Astrocyte (in vitro differentiated cells and primary cell): ENCODE measurements around the gene OR6N1. TPM values are rescaled to one million over a fixed set of nuclear protein-coding genes. Genes with fewer than 3 reads are reported as not detected.

ENCODE experiments used
- DNase-seq: peaks from one replicate; pipeline ENCODE4 v3.0.0-alpha.2; 2010; ENCODE audit warnings: low read depth
- FAIRE-seq: peaks from 2 replicates; lab custom pipeline; 2011; peaks lifted over from hg19 to GRCh38; lab: Jason Lieb, UNC
- H2AFZ ChIP-seq: 2 replicates; pipeline ENCODE4 v1.6.0; 2012; ENCODE audit warnings: low read depth, low read length, inconsistent platforms
- H3K27ac ChIP-seq: 2 replicates; pipeline ENCODE4 v1.5.1; 2011; ENCODE audit warnings: low read depth, low read length, inconsistent platforms
- H3K27me3 ChIP-seq: 2 replicates; pipeline ENCODE4 v1.6.0; 2011; ENCODE audit warnings: low read length, inconsistent platforms; ENCODE audit not compliant: insufficient read depth
- H3K36me3 ChIP-seq: 2 replicates; pipeline ENCODE4 v1.5.1; 2011; ENCODE audit warnings: low read length, inconsistent platforms; ENCODE audit not compliant: insufficient read depth
- H3K4me1 ChIP-seq: 2 replicates; pipeline ENCODE4 v1.5.1; 2011; ENCODE audit warnings: low read length, inconsistent platforms; ENCODE audit not compliant: insufficient read depth
- H3K4me2 ChIP-seq: 2 replicates; pipeline ENCODE4 v1.6.0; 2012; ENCODE audit warnings: low read length, inconsistent platforms
- H3K4me3 ChIP-seq: 2 replicates; pipeline ENCODE4 v1.5.1; 2011; ENCODE audit warnings: low read depth, mild to moderate bottlenecking, low read length, inconsistent platforms; ENCODE audit not compliant: insufficient read depth
- H3K79me2 ChIP-seq: 2 replicates; pipeline ENCODE4 v1.6.0; 2012; ENCODE audit warnings: mild to moderate bottlenecking, low read length, inconsistent platforms; ENCODE audit not compliant: insufficient read depth
- H3K9ac ChIP-seq: 2 replicates; pipeline ENCODE4 v1.6.0; 2012; ENCODE audit warnings: mild to moderate bottlenecking, low read length, inconsistent platforms
- H3K9me3 ChIP-seq: 2 replicates; pipeline ENCODE4 v1.5.1; 2012; ENCODE audit warnings: low read depth, mild to moderate bottlenecking, low read length, inconsistent platforms; ENCODE audit not compliant: insufficient read depth
- H4K20me1 ChIP-seq: 2 replicates; pipeline ENCODE4 v1.6.0; 2012; ENCODE audit warnings: low read length, inconsistent platforms; ENCODE audit not compliant: insufficient read depth
- H3K27ac Mint-ChIP-seq: one replicate; pipeline ENCODE4 v1.8.0; 2021; ENCODE audit warnings: mild to moderate bottlenecking, mixed read lengths; ENCODE audit not compliant: unreplicated experiment
- H3K27me3 Mint-ChIP-seq: one replicate; pipeline ENCODE4 v1.8.0; 2021; ENCODE audit warnings: low read depth, mixed read lengths; ENCODE audit not compliant: unreplicated experiment
- H3K36me3 Mint-ChIP-seq: one replicate; pipeline ENCODE4 v1.8.0; 2021; ENCODE audit warnings: low read depth, mixed read lengths; ENCODE audit not compliant: unreplicated experiment
- H3K4me1 Mint-ChIP-seq: one replicate; pipeline ENCODE4 v1.8.0; 2021; ENCODE audit warnings: low read depth, mixed read lengths; ENCODE audit not compliant: unreplicated experiment
- H3K4me3 Mint-ChIP-seq: one replicate; pipeline ENCODE4 v1.8.0; 2021; ENCODE audit warnings: mild to moderate bottlenecking, moderate library complexity, mixed read lengths; ENCODE audit not compliant: unreplicated experiment
- H3K9me3 Mint-ChIP-seq: one replicate; pipeline ENCODE4 v1.8.0; 2021; ENCODE audit warnings: mild to moderate bottlenecking, mixed read lengths; ENCODE audit not compliant: unreplicated experiment
- EZH2 ChIP-seq: IDR thresholded peaks from 2 replicates; pipeline ENCODE4 v1.6.1; 2012; ENCODE audit warnings: mild to moderate bottlenecking, low read length, inconsistent platforms; ENCODE audit not compliant: insufficient read depth
- total RNA-seq: library from RNA; stranded (reverse); gene quantifications from 2 replicates; pipeline ENCODE4 v1.2.1, GENCODE V29; 2021
- TF ChIP-seq, protein P1 (sequence below): IDR thresholded peaks from 2 replicates; pipeline ENCODE4 v1.5.1; 2011; ENCODE audit warnings: low read depth, mild to moderate bottlenecking, inconsistent platforms, low read length, moderate library complexity; ENCODE audit not compliant: insufficient read depth

The OR6N1 gene
- total RNA-seq, 1 donor from 2014 or later = not detected

DNA sequence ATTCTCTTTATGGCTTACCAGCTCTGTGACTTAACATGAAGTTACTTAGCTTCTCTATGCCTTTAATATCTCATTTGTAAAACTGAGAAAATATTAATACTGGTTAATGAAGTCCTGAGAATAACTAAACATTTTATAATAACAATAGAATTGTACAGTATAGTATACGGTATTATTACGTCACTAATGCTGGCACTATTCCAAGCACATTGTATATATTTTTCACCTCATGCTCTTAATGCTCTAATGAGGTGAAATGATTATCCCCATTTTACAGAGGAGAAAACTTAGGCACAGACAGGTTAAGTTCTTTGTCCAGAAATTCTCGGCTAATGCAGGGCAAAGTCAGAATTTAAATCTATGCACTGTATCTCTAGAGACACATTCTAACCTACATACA lies 52.3 kb downstream of the OR6N1 start:
- no peaks in the 10 kb centered on the region for H3K4me1 ChIP-seq
- H3K4me2 ChIP-seq = no peak overlapping the region
- Mint-ChIP-seq H3K4me3 (no peak overlapping the region), H3K36me3 (no peaks in the 10 kb centered on the region), H3K9me3 (no peaks in the 10 kb centered on the region), H3K4me1 (no peaks in the 10 kb centered on the region), H3K27me3 (no peaks in the 10 kb centered on the region), H3K27ac (no peak overlapping the region)
- H3K4me3 ChIP-seq = no peak overlapping the region
- TF ChIP-seq, protein P1, sequence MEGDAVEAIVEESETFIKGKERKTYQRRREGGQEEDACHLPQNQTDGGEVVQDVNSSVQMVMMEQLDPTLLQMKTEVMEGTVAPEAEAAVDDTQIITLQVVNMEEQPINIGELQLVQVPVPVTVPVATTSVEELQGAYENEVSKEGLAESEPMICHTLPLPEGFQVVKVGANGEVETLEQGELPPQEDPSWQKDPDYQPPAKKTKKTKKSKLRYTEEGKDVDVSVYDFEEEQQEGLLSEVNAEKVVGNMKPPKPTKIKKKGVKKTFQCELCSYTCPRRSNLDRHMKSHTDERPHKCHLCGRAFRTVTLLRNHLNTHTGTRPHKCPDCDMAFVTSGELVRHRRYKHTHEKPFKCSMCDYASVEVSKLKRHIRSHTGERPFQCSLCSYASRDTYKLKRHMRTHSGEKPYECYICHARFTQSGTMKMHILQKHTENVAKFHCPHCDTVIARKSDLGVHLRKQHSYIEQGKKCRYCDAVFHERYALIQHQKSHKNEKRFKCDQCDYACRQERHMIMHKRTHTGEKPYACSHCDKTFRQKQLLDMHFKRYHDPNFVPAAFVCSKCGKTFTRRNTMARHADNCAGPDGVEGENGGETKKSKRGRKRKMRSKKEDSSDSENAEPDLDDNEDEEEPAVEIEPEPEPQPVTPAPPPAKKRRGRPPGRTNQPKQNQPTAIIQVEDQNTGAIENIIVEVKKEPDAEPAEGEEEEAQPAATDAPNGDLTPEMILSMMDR = no peak
- TF ChIP-seq EZH2 = no peak
- H3K27me3 ChIP-seq = no peaks in the 10 kb centered on the region
- H3K36me3 ChIP-seq = no peaks in the 10 kb centered on the region
- H2AFZ ChIP-seq = no peak overlapping the region
- H3K79me2 ChIP-seq = no peaks in the 10 kb centered on the region
- DNase-seq (no peak), FAIRE-seq (no peak)
- no peaks in the 10 kb centered on the region for H3K9me3 ChIP-seq
- H3K9ac ChIP-seq = no peak overlapping the region
- no peaks in the 10 kb centered on the region for H4K20me1 ChIP-seq
- no peak overlapping the region for H3K27ac ChIP-seq

DNA sequence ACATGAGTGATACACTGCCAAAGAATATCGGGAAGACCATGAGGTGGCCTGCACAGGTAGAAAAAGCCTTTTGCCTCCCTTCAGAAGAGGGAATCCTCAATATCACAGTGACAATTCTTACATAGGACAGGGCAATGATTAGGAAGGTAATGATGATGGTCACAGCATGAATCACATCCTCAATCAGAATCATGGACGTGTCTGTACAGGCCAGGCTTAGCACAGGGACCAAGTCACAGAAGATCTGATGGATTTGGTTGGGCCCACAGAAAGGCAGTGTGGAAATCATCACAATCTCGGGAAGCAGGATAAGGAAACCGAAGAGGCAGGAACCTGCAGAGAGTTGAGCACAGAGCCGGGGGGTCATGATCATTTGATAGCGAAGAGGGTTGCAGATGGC lies 54.7 kb downstream of the OR6N1 start:
- Mint-ChIP-seq H3K4me1 (no peaks in the 10 kb centered on the region), H3K9me3 (peaks cover 2% of the 10 kb centered on the region), H3K4me3 (no peak overlapping the region), H3K27ac (no peak overlapping the region), H3K27me3 (no peaks in the 10 kb centered on the region), H3K36me3 (no peaks in the 10 kb centered on the region)
- Histone ChIP-seq H3K79me2 (no peaks in the 10 kb centered on the region), H3K9ac (no peak overlapping the region), H3K9me3 (no peaks in the 10 kb centered on the region), H3K36me3 (no peaks in the 10 kb centered on the region), H3K27ac (no peak overlapping the region), H3K27me3 (no peaks in the 10 kb centered on the region), H3K4me1 (no peaks in the 10 kb centered on the region), H3K4me2 (no peak overlapping the region), H3K4me3 (no peak overlapping the region), H4K20me1 (no peaks in the 10 kb centered on the region), H2AFZ (no peak overlapping the region)
- TF ChIP-seq, protein P1 = no peak
- FAIRE-seq = no peak
- no peak for DNase-seq

DNA sequence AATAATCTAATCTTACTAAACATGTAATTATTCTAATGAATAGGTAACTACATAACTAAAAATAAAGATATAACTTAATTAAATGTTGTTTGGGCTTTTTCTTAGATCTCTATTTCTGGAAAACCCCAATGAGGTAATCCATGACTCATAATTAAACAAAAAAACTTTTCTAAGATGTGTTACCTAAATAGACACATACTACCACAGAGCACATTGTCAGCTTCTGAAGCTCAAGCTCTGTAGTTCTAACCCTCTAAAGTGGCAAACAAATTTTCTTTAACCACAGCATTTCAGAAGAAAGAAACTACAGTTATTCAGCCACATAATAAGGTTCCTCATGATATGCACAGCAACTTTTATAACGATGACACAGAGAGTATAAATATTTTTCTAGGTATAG lies 55.7 kb downstream of the OR6N1 start:
- DNase-seq = no peak

More for the DNA sequence above, 55.7 kb downstream of the OR6N1 start:
- Histone ChIP-seq H3K4me2 (no peak overlapping the region), H3K4me3 (no peak overlapping the region), H3K9ac (no peak overlapping the region), H3K79me2 (no peaks in the 10 kb centered on the region), H4K20me1 (no peaks in the 10 kb centered on the region), H2AFZ (no peak overlapping the region), H3K4me1 (no peaks in the 10 kb centered on the region), H3K27me3 (no peaks in the 10 kb centered on the region), H3K9me3 (no peaks in the 10 kb centered on the region), H3K27ac (no peak overlapping the region), H3K36me3 (no peaks in the 10 kb centered on the region)
- no peak overlapping the region for H3K4me3 Mint-ChIP-seq
- no peak for FAIRE-seq
- no peak overlapping the region for H3K27ac Mint-ChIP-seq
- peaks cover 2% of the 10 kb centered on the region for H3K9me3 Mint-ChIP-seq
- H3K36me3 Mint-ChIP-seq = no peaks in the 10 kb centered on the region
- no peak for TF ChIP-seq EZH2
- TF ChIP-seq, protein P1 = no peak
- no peaks in the 10 kb centered on the region for H3K4me1 Mint-ChIP-seq
- no peaks in the 10 kb centered on the region for H3K27me3 Mint-ChIP-seq
